OCI-LY3 (cell line): ENCODE measurements around the gene FAM89B.

Experiments used
- H2AFZ ChIP-seq: fragments of 200-600, 300-600 bp; shearing (Covaris generic); 2 replicates; pipeline ENCODE4 v1.6.0; 2014; ENCODE audit warnings: antibody characterized with exemption, low read depth, low read length
- H3K27ac ChIP-seq: fragments of 200-600, 300-600 bp; sonication (generic); 2 replicates; pipeline ENCODE4 v1.5.1; 2014; ENCODE audit warnings: mild to moderate bottlenecking, low read length, moderate library complexity, mixed read lengths
- H3K27me3 ChIP-seq: fragments of 200-600, 300-600 bp; sonication (generic); 2 replicates; pipeline ENCODE4 v1.6.1; 2014; ENCODE audit warnings: low read depth, low read length, mixed read lengths
- H3K36me3 ChIP-seq: fragments of 200-600, 300-600 bp; sonication (generic); replicated peaks from 2 replicates; pipeline ENCODE3; 2014; ENCODE audit warnings: low read depth, low read length, mixed read lengths
- H3K4me1 ChIP-seq: fragments of 300-600, 200-600 bp; sonication (generic); 2 replicates; pipeline ENCODE4 v1.6.1; 2014; ENCODE audit warnings: low read length, mixed read lengths
- H3K4me2 ChIP-seq: fragments of 200-600, 300-600 bp; sonication (generic); 2 replicates; pipeline ENCODE4 v1.6.1; 2014; ENCODE audit warnings: low read length, mixed read lengths
- H3K4me3 ChIP-seq: fragments of 300-600, 200-600 bp; sonication (generic); 2 replicates; pipeline ENCODE4 v1.5.1; 2014; ENCODE audit warnings: antibody characterized with exemption, mild to moderate bottlenecking, low read length, moderate library complexity
- H3K79me2 ChIP-seq: fragments of 300-600, 200-600 bp; shearing (Covaris generic); 2 replicates; pipeline ENCODE4 v1.6.1; 2014; ENCODE audit warnings: mild to moderate bottlenecking, low read length, mixed read lengths
- H3K9ac ChIP-seq: fragments of 300-600, 200-600 bp; shearing (Covaris generic); 2 replicates; pipeline ENCODE4 v1.6.0; 2014; ENCODE audit warnings: mild to moderate bottlenecking, low read length, moderate library complexity
- H3K9me3 ChIP-seq: fragments of 200-600, 300-600 bp; shearing (Covaris generic); 2 replicates; pipeline ENCODE4 v1.6.1; 2014; ENCODE audit warnings: low read length, mixed read lengths; ENCODE audit not compliant: insufficient read depth
- H4K20me1 ChIP-seq: fragments of 200-600, 300-600 bp; sonication (generic); 2 replicates; pipeline ENCODE4 v1.6.1; 2016; ENCODE audit warnings: low read length, mixed read lengths; ENCODE audit not compliant: insufficient read depth
- EZH2phosphoT487 ChIP-seq: fragments of 200-600 bp; shearing (Covaris generic); IDR thresholded peaks from 2 replicates; pipeline ENCODE4 v1.6.1; 2018; ENCODE audit warnings: antibody characterized with exemption, mixed run types, low read depth
- TF ChIP-seq, protein P1 (sequence below): fragments of 200-600, 300-600 bp; sonication (generic); IDR thresholded peaks from 2 replicates; pipeline ENCODE4 v1.5.1; 2014; ENCODE audit warnings: antibody characterized with exemption, low read length, low read depth

Gene FAM89B

DNA sequence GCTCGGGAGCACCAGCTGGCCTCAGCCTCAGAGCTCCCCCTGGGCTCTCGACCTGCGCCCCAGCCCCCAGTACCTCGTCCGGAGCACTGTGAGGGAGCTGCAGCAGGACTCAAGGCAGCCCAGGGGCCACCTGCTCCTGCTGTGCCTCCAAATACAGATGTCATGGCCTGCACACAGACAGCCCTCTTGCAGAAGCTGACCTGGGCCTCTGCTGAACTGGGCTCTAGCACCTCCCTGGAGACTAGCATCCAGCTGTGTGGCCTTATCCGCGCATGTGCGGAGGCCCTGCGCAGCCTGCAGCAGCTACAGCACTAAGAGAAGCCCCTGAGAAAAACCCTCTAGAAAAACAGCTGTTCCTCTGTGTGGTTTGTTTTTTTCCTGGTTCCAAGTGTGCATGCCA, 918 bp upstream of the FAM89B start:
- Histone ChIP-seq H3K27ac (peak overlapping the region; percentile 38), H3K27me3 (no peaks in the 10 kb centered on the region), H3K4me1 (peaks cover 41% of the 10 kb centered on the region), H3K79me2 (peaks cover 52% of the 10 kb centered on the region), H3K4me3 (peak overlapping the region; percentile 82), H3K36me3 (peaks cover 12% of the 10 kb centered on the region), H3K9ac (0 out of 2 replicates have a peak overlapping the region, but pooled peaks have one; percentile 14), H3K9me3 (no peaks in the 10 kb centered on the region), H3K4me2 (peak overlapping the region; percentile 90), H4K20me1 (peaks cover 13% of the 10 kb centered on the region), H2AFZ (no peak overlapping the region)
- no peak for TF ChIP-seq EZH2phosphoT487
- TF ChIP-seq, protein P1, sequence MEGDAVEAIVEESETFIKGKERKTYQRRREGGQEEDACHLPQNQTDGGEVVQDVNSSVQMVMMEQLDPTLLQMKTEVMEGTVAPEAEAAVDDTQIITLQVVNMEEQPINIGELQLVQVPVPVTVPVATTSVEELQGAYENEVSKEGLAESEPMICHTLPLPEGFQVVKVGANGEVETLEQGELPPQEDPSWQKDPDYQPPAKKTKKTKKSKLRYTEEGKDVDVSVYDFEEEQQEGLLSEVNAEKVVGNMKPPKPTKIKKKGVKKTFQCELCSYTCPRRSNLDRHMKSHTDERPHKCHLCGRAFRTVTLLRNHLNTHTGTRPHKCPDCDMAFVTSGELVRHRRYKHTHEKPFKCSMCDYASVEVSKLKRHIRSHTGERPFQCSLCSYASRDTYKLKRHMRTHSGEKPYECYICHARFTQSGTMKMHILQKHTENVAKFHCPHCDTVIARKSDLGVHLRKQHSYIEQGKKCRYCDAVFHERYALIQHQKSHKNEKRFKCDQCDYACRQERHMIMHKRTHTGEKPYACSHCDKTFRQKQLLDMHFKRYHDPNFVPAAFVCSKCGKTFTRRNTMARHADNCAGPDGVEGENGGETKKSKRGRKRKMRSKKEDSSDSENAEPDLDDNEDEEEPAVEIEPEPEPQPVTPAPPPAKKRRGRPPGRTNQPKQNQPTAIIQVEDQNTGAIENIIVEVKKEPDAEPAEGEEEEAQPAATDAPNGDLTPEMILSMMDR = no peak

DNA sequence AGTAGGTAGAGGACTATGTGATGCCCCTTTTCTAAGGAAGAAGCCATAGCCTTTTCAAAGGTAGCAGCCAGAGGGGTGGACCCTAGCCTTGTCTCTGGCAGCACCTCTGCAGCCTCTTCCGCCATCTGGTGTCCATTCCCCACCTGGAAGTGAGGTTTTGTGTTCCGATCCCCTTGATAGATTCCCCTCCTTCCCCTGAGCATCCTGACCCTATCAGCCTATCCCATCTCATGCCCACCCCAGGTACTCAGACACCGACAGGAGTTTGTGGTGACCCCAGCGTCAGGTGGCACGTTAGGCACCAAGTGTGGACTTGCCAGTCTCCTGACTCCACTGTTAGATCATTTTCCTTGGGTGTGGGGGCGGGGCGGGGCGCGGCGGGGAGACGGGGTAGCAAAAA, 398 bp upstream of the FAM89B start:
- peaks cover 8% of the 10 kb centered on the region for H3K36me3 ChIP-seq
- peaks cover 46% of the 10 kb centered on the region for H3K4me1 ChIP-seq
- no peaks in the 10 kb centered on the region for H3K9me3 ChIP-seq
- peak overlapping the region; percentile 90 for H3K4me2 ChIP-seq
- peak overlapping the region; percentile 14; the same call in 1 of the 2 replicates for H3K9ac ChIP-seq
- TF ChIP-seq EZH2phosphoT487 = no peak
- TF ChIP-seq, protein P1 = peak; percentile 50
- no peak overlapping the region for H2AFZ ChIP-seq
- H3K27ac ChIP-seq = peak overlapping the region; percentile 38
- H3K79me2 ChIP-seq = peaks cover 57% of the 10 kb centered on the region
- H3K27me3 ChIP-seq = no peaks in the 10 kb centered on the region
- peak overlapping the region; percentile 82 for H3K4me3 ChIP-seq
- H4K20me1 ChIP-seq = peaks cover 13% of the 10 kb centered on the region

DNA sequence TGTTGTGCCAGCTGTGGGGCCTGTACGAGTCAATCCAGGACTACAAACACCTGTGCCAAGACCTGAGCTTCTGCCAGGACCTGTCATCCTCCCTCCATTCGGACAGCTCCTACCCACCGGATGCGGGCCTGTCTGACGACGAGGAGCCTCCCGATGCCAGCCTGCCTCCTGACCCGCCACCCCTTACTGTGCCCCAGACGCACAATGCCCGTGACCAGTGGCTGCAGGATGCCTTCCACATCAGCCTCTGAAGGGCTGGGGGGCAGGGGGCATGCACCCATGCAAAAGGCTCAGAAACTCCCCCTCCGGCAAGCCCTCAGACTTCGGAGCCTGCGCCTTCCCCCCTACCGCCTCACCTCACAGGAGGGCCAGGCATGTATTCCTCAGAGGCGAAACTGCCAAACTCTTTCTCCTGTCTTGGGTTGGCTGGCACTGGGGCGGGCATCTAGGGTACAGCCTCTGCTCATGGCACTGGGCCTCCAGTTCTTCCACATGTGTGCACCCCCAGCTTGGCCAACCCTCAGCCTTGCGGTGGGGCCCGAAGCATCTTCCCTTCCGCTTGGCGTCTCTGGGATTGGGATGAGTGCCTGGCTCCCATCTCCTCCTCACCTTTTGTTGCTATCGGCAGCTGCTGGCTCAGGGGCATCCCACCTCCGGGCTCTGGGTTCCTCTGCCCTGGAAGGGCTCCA, 1.2 kb downstream of the FAM89B start:
- H3K4me3 ChIP-seq = peak overlapping the region; percentile 82
- H3K27me3 ChIP-seq = no peaks in the 10 kb centered on the region
- TF ChIP-seq, protein P1 = no peak
- no peak for TF ChIP-seq EZH2phosphoT487
- H2AFZ ChIP-seq = no peak overlapping the region
- H3K4me2 ChIP-seq = peak overlapping the region; percentile 90
- peaks cover 55% of the 10 kb centered on the region for H3K4me1 ChIP-seq
- H3K9ac ChIP-seq = peak overlapping the region; percentile 52; the same call in 1 of the 2 replicates
- H3K36me3 ChIP-seq = peaks cover 3% of the 10 kb centered on the region
- H3K79me2 ChIP-seq = peaks cover 54% of the 10 kb centered on the region
- peak overlapping the region; percentile 44 for H3K27ac ChIP-seq
- no peaks in the 10 kb centered on the region for H3K9me3 ChIP-seq
- H4K20me1 ChIP-seq = peaks cover 13% of the 10 kb centered on the region

DNA sequence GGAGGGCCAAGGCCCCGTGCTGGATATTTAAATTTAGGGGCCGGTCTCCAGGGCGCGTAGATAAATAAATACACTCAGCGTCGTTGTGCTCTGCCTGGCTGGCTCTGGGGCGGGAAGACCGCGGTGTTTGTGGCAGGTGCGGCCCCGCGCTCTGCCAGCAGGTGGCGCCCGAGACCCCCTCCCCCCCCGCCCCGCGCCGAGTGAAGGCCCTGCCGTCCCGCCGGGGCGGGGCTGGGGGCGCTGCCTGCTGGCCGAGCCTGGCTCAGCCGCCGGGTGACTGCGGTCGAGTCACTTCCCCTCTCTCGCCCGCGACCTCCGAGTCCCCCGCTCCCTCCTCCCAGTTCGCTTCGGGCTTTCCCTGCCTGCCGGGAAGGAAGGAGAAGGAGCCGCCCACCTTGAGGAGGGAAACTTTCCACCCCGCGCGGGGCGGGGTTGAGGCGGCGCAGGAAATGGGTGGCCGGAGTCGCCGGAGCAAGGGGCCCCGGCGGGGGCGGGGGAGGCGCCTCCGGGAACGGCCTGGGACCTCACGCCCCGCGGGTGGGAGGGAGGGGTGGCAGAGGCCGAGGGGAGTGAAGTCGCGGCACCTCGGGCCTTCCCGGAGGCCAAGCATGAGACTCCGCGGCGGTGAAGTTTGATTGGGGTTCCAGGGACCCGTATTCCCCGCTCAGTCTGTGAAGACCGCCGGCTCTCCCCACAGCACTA, 1.9 kb downstream of the FAM89B start:
- no peak overlapping the region for H2AFZ ChIP-seq
- TF ChIP-seq EZH2phosphoT487 = no peak
- TF ChIP-seq, protein P1 = peak; percentile 60
- no peaks in the 10 kb centered on the region for H3K27me3 ChIP-seq
- peaks cover 13% of the 10 kb centered on the region for H4K20me1 ChIP-seq
- H3K4me1 ChIP-seq = peaks cover 51% of the 10 kb centered on the region
- peak overlapping the region; percentile 82 for H3K4me3 ChIP-seq
- H3K9ac ChIP-seq = peak overlapping the region; percentile 74
- H3K27ac ChIP-seq = peak overlapping the region; percentile 81
- H3K79me2 ChIP-seq = peaks cover 47% of the 10 kb centered on the region
- no peaks in the 10 kb centered on the region for H3K36me3 ChIP-seq
- H3K9me3 ChIP-seq = no peaks in the 10 kb centered on the region
- H3K4me2 ChIP-seq = peak overlapping the region; percentile 98
